HCT116 (cell line): Measurements from ENCODE around the gene WDR72. TPM values are rescaled to one million over a fixed set of nuclear protein-coding genes. Genes with fewer than 3 reads are reported as not detected.

Source experiments
- ATAC-seq: fragments of 200-7000 bp; cut with Tn5 transposase; 2 replicates; pipeline ENCODE4 v1.9.1; 2020; ENCODE audit warnings: mild to moderate bottlenecking, moderate library complexity
- BruUV-seq: library from RNA; stranded (reverse); fragments of 400-500 nt; replicated peaks from 2 replicates; lab custom pipeline; 2021; lab: Mats Ljungman, UMichigan
- CTCF ChIA-PET: fragments of 300-600 bp; sonication (Branson Sonifier 250); formaldehyde crosslinking; loops from one replicate; lab custom pipeline; 2021; ENCODE audit warnings: antibody characterized with exemption; lab: Charles Lee
- POLR2A ChIA-PET: fragments of 300-600, 350-600 bp; sonication (Branson Sonifier 250); formaldehyde crosslinking; loops from one replicate; lab custom pipeline; 2021; ENCODE audit warnings: antibody characterized with exemption; lab: Charles Lee
- RAD21 ChIA-PET, 2 experiments: fragments of 300-600 bp; sonication (Branson Sonifier 250); formaldehyde crosslinking; loops; one replicate each; lab custom pipeline; 2023; ENCODE audit warnings: low total read pairs in 2 of 2; ENCODE audit not compliant: uncharacterized antibody in 2 of 2, unreplicated experiment in 2 of 2, low non-redundant PET in 1 of 2; lab: Charles Lee
- DNase-seq: peaks from one replicate; pipeline ENCODE4 v3.0.0-alpha.2; 2010; ENCODE audit warnings: low read depth, low spot score
- H2AFZ ChIP-seq: fragments of 200-600 bp; shearing (Covaris generic), sonication (generic); 2 replicates; pipeline ENCODE4 v1.6.1; 2017; ENCODE audit warnings: low read depth, mixed run types, mixed read lengths, antibody characterized with exemption, low read length; ENCODE audit not compliant: poor library complexity, severe bottlenecking
- H3K27ac ChIP-seq: 2 replicates; pipeline ENCODE4 v1.5.1; 2012; ENCODE audit warnings: low read depth, low read length
- H3K27me3 ChIP-seq: fragments of 200-600 bp; sonication (generic); 2 replicates; pipeline ENCODE4 v1.6.1; 2016; ENCODE audit warnings: mixed run types, low read length, mixed read lengths; ENCODE audit not compliant: insufficient read depth
- H3K36me3 ChIP-seq, 2 experiments: fragments of 200-500 bp in 1 of 2; fragments of 200-600 bp in 1 of 2; sonication (Bioruptor generic) in 1 of 2; sonication (generic) in 1 of 2; 2 replicates each; pipeline versions ENCODE4 v1.5.1 to v1.6.1; 2014 to 2016; ENCODE audit warnings: low read length in 2 of 2, inconsistent platforms in 1 of 2, mixed read lengths in 1 of 2, mixed run types in 1 of 2; ENCODE audit not compliant: insufficient read depth in 2 of 2, control insufficient read depth in 1 of 2
- H3K4me1 ChIP-seq, 2 experiments: fragments of 200-600 bp in 1 of 2; sonication (generic) in 1 of 2; 2 replicates each; pipeline versions ENCODE4 v1.5.1 to v1.6.1; 2012 to 2017; ENCODE audit warnings: low read length in 2 of 2, inconsistent platforms in 1 of 2, mild to moderate bottlenecking in 1 of 2, mixed read lengths in 1 of 2, mixed run types in 1 of 2, moderate library complexity in 1 of 2; ENCODE audit not compliant: insufficient read depth in 2 of 2, control insufficient read depth in 1 of 2
- H3K4me2 ChIP-seq: fragments of 200-600 bp; sonication (generic); 2 replicates; pipeline ENCODE4 v1.6.1; 2017; ENCODE audit warnings: mixed run types, low read length, mixed read lengths
- H3K4me3 ChIP-seq, 2 experiments: fragments of 200-600 bp in 1 of 2; sonication (generic) in 1 of 2; replicated peaks in 1 of 2; 2 replicates each; pipeline ENCODE4 v1.5.1; 2011 to 2016; ENCODE audit warnings: low read length in 2 of 2, control low read depth in 1 of 2, low read depth in 1 of 2, mild to moderate bottlenecking in 1 of 2, mixed read lengths in 1 of 2, mixed run types in 1 of 2
- H3K79me2 ChIP-seq: fragments of 200-600 bp; sonication (generic); 2 replicates; pipeline ENCODE4 v1.6.1; 2017; ENCODE audit warnings: mild to moderate bottlenecking, mixed run types, low read length, moderate library complexity, mixed read lengths; ENCODE audit not compliant: insufficient read depth
- H3K9ac ChIP-seq: fragments of 200-600 bp; sonication (generic); 2 replicates; pipeline ENCODE4 v1.6.1; 2016; ENCODE audit warnings: low read length, mixed read lengths
- H3K9me2 ChIP-seq: fragments of 200-600 bp; sonication (generic), shearing (Covaris generic); 2 replicates; pipeline ENCODE4 v1.6.1; 2017; ENCODE audit warnings: mixed run types, mild to moderate bottlenecking, moderate library complexity; ENCODE audit not compliant: insufficient read depth
- H3K9me3 ChIP-seq, 2 experiments: fragments of 200-500 bp in 1 of 2; fragments of 200-600 bp in 1 of 2; sonication (Bioruptor generic) in 1 of 2; sonication (generic) in 1 of 2; 2 replicates each; pipeline ENCODE4 v1.6.1; 2014 to 2017; ENCODE audit warnings: low read length in 2 of 2, mixed read lengths in 2 of 2, inconsistent platforms in 1 of 2, low read depth in 1 of 2, mild to moderate bottlenecking in 1 of 2, mixed run types in 1 of 2, moderate library complexity in 1 of 2; ENCODE audit not compliant: control insufficient read depth in 1 of 2, insufficient read depth in 1 of 2
- H4K20me1 ChIP-seq: fragments of 200-600 bp; sonication (generic), shearing (Covaris generic); 2 replicates; pipeline ENCODE4 v1.6.1; 2017; ENCODE audit warnings: mixed run types, mild to moderate bottlenecking, moderate library complexity; ENCODE audit not compliant: insufficient read depth
- CBX3 ChIP-seq: IDR thresholded peaks from 2 replicates; pipeline ENCODE4 v1.6.1; 2012; ENCODE audit warnings: low read depth
- CEBPB ChIP-seq: IDR thresholded peaks from 2 replicates; pipeline ENCODE4 v1.6.1; 2012; ENCODE audit warnings: low read depth
- EGR1 ChIP-seq: IDR thresholded peaks from 2 replicates; pipeline ENCODE4 v1.6.1; 2012; ENCODE audit warnings: low read depth
- ELF1 ChIP-seq: IDR thresholded peaks from 2 replicates; pipeline ENCODE4 v1.6.1; 2012; ENCODE audit warnings: low read depth, borderline replicate concordance
- EZH2phosphoT487 ChIP-seq: fragments of 200-600 bp; IDR thresholded peaks from 2 replicates; pipeline ENCODE4 v1.6.1; 2018; ENCODE audit warnings: antibody characterized with exemption, borderline replicate concordance
- JUND ChIP-seq: IDR thresholded peaks from 2 replicates; pipeline ENCODE4 v1.6.1; 2012
- POLR2AphosphoS5 ChIP-seq: IDR thresholded peaks from 2 replicates; pipeline ENCODE4 v1.6.1; 2011; ENCODE audit warnings: mild to moderate bottlenecking, low read depth, low read length, moderate library complexity
- RAD21 ChIP-seq: IDR thresholded peaks from 2 replicates; pipeline ENCODE4 v1.6.1; 2012; ENCODE audit warnings: low read depth, mild to moderate bottlenecking
- SIN3A ChIP-seq: IDR thresholded peaks from 2 replicates; pipeline ENCODE4 v1.6.1; 2012; ENCODE audit warnings: low read depth
- SRF ChIP-seq: IDR thresholded peaks from 2 replicates; pipeline ENCODE4 v1.6.1; 2012; ENCODE audit warnings: low read depth
- TCF7L2 ChIP-seq: IDR thresholded peaks from 2 replicates; pipeline ENCODE4 v1.7.0; 2011; ENCODE audit warnings: borderline replicate concordance, inconsistent platforms; ENCODE audit not compliant: insufficient read depth, insufficient read length; ENCODE audit errors: extremely low read depth
- ZFX ChIP-seq: fragments of 450-650 bp; IDR thresholded peaks from 2 replicates; pipeline ENCODE4 v1.6.1; 2017
- intact Hi-C: fragments of 100-400 bp; cut with micrococcal nuclease; formaldehyde crosslinking; loops from 2 replicates; pipeline ENCODE4 v1.10.0; 2022
- total RNA-seq: library from RNA; stranded (reverse); gene quantifications from one replicate; pipeline ENCODE4 v1.2.1, GENCODE V29; 2021; ENCODE audit not compliant: unreplicated experiment
- TF ChIP-seq, protein P1 (sequence below): IDR thresholded peaks from 2 replicates; pipeline ENCODE4 v1.6.1; 2012; ENCODE audit warnings: low read depth
- TF ChIP-seq, protein P2 (sequence below): IDR thresholded peaks from 2 replicates; pipeline ENCODE4 v1.6.1; 2012
- TF ChIP-seq, protein P3 (sequence below), 3 experiments: fragments of 200-600 bp in 1 of 3; sonication (generic) in 1 of 3; IDR thresholded peaks in 2 of 3; conservative IDR thresholded peaks in 1 of 3; 2 replicates each; pipeline ENCODE4 v1.5.1; 2012 to 2017; ENCODE audit warnings: low read depth in 2 of 3, low read length in 2 of 3, antibody characterized with exemption in 1 of 3, borderline replicate concordance in 1 of 3, control low read depth in 1 of 3, mild to moderate bottlenecking in 1 of 3, mixed read lengths in 1 of 3, mixed run types in 1 of 3, moderate library complexity in 1 of 3; ENCODE audit not compliant: insufficient read depth in 1 of 3
- TF ChIP-seq, protein P4 (sequence below): IDR thresholded peaks from 2 replicates; pipeline ENCODE4 v1.6.1; 2012

The WDR72 gene
- total RNA-seq, 1 experiment from 2014 or later: 5.8 TPM

DNA sequence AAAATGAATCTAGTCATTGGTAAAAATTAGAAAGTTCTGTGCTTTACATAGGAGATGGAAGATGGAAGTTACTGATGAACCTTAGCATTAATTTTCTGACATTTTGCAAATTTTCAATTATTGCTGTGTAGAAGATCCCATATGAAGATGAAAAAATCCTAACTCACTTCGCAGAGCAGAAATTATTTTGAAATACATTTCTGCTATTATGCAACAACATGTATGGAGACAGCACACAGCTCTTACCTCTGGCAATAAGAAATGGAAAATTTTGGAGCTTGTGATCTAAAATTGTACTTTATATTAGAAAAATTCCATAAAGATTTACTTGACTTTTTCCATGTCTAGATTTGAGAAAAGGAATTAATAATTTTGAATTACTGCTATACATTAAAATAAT is 177.9 kb downstream of the WDR72 start (continued):
- TF ChIP-seq EGR1 (no peak), SIN3A (no peak), TCF7L2 (no peak), EZH2phosphoT487 (no peak), SRF (no peak), ELF1 (no peak)
- TF ChIP-seq, protein P1, sequence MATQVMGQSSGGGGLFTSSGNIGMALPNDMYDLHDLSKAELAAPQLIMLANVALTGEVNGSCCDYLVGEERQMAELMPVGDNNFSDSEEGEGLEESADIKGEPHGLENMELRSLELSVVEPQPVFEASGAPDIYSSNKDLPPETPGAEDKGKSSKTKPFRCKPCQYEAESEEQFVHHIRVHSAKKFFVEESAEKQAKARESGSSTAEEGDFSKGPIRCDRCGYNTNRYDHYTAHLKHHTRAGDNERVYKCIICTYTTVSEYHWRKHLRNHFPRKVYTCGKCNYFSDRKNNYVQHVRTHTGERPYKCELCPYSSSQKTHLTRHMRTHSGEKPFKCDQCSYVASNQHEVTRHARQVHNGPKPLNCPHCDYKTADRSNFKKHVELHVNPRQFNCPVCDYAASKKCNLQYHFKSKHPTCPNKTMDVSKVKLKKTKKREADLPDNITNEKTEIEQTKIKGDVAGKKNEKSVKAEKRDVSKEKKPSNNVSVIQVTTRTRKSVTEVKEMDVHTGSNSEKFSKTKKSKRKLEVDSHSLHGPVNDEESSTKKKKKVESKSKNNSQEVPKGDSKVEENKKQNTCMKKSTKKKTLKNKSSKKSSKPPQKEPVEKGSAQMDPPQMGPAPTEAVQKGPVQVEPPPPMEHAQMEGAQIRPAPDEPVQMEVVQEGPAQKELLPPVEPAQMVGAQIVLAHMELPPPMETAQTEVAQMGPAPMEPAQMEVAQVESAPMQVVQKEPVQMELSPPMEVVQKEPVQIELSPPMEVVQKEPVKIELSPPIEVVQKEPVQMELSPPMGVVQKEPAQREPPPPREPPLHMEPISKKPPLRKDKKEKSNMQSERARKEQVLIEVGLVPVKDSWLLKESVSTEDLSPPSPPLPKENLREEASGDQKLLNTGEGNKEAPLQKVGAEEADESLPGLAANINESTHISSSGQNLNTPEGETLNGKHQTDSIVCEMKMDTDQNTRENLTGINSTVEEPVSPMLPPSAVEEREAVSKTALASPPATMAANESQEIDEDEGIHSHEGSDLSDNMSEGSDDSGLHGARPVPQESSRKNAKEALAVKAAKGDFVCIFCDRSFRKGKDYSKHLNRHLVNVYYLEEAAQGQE: no peak
- TF ChIP-seq, protein P2, sequence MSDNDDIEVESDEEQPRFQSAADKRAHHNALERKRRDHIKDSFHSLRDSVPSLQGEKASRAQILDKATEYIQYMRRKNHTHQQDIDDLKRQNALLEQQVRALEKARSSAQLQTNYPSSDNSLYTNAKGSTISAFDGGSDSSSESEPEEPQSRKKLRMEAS: no peak

DNA sequence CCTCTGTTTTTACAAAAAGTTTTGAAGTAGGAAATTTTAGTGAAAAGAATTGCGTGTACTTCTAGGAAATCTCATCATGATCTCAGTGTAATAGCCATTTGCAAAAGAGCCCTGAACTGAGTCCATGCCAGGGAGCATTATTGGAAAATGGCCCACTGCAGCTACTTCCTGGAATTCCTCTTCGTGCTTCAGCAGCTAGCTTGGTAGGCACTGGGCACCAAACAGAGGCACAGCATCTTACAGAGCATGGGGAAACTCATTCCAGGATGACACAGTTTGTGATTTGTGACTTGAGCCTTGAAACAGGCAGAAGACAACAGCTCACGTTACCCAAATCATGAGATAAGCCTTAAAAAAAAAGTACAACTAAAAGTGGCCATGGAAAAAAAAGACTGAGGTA is 179.1 kb downstream of the WDR72 start:
- intact Hi-C loops: loop anchor here (10.0 kb wide), 1 partner anchor 196 kb away; no protein-coding TSS in a partner anchor

More for the DNA sequence above, 179.1 kb downstream of the WDR72 start:
- POLR2A ChIA-PET: no interaction called here
- RAD21 ChIA-PET: no interaction called here
- Histone ChIP-seq H2AFZ (no peak overlapping the region), H3K27ac (no peak overlapping the region), H3K4me2 (no peak overlapping the region), H3K27me3 (no peaks in the 10 kb centered on the region), H3K4me3 (no peak overlapping the region), H3K9me3 (no peaks in the 10 kb centered on the region), H3K9ac (no peak overlapping the region), H3K4me1 (no peaks in the 10 kb centered on the region), H4K20me1 (no peaks in the 10 kb centered on the region; the same call in 1 of the 2 replicates), H3K9me2 (no peaks in the 10 kb centered on the region), H3K79me2 (no peaks in the 10 kb centered on the region)
- BruUV-seq: no TSS peak
- CTCF ChIA-PET: no interaction called here
- ATAC-seq (no peak), DNase-seq (no peak)
- no peak for TF ChIP-seq ZFX
- TF ChIP-seq, protein P3, sequence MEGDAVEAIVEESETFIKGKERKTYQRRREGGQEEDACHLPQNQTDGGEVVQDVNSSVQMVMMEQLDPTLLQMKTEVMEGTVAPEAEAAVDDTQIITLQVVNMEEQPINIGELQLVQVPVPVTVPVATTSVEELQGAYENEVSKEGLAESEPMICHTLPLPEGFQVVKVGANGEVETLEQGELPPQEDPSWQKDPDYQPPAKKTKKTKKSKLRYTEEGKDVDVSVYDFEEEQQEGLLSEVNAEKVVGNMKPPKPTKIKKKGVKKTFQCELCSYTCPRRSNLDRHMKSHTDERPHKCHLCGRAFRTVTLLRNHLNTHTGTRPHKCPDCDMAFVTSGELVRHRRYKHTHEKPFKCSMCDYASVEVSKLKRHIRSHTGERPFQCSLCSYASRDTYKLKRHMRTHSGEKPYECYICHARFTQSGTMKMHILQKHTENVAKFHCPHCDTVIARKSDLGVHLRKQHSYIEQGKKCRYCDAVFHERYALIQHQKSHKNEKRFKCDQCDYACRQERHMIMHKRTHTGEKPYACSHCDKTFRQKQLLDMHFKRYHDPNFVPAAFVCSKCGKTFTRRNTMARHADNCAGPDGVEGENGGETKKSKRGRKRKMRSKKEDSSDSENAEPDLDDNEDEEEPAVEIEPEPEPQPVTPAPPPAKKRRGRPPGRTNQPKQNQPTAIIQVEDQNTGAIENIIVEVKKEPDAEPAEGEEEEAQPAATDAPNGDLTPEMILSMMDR (IDR thresholded peaks at IDR 0.05 in 2 of 3, conservative IDR thresholded peaks at IDR 0.05 in 1 of 3; ENCODE audit: borderline replicate concordance in 1 of 3, insufficient read depth in 1 of 3, low read depth in 2 of 3, low read length in 2 of 3): no peak
- no peak for TF ChIP-seq TCF7L2
- no peak for TF ChIP-seq CBX3
- TF ChIP-seq ELF1: no peak
- TF ChIP-seq SRF: no peak
- no peak for TF ChIP-seq POLR2AphosphoS5
- TF ChIP-seq CEBPB: no peak
- no peak for TF ChIP-seq SIN3A
- no peak for TF ChIP-seq JUND
- TF ChIP-seq, protein P4, sequence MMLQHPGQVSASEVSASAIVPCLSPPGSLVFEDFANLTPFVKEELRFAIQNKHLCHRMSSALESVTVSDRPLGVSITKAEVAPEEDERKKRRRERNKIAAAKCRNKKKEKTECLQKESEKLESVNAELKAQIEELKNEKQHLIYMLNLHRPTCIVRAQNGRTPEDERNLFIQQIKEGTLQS: no peak
- TF ChIP-seq RAD21: no peak
- no peak for TF ChIP-seq EGR1
- TF ChIP-seq, protein P1: no peak
- TF ChIP-seq, all 23 proteins: peak for 0
- H3K36me3 ChIP-seq: no peaks in the 10 kb centered on the region
